ENCODE data around the gene LGALS7. TPM values are rescaled to one million over a fixed set of nuclear protein-coding genes. Genes with fewer than 3 reads are reported as not detected.
"Not testable (repeated sequence)": the region's sequence is repeated elsewhere in the genome, so short reads cannot be mapped to it uniquely, and the experiment has no call there.

The LGALS7 gene
- polyA plus RNA-seq, 1 donor = 0.42 TPM

DNA sequence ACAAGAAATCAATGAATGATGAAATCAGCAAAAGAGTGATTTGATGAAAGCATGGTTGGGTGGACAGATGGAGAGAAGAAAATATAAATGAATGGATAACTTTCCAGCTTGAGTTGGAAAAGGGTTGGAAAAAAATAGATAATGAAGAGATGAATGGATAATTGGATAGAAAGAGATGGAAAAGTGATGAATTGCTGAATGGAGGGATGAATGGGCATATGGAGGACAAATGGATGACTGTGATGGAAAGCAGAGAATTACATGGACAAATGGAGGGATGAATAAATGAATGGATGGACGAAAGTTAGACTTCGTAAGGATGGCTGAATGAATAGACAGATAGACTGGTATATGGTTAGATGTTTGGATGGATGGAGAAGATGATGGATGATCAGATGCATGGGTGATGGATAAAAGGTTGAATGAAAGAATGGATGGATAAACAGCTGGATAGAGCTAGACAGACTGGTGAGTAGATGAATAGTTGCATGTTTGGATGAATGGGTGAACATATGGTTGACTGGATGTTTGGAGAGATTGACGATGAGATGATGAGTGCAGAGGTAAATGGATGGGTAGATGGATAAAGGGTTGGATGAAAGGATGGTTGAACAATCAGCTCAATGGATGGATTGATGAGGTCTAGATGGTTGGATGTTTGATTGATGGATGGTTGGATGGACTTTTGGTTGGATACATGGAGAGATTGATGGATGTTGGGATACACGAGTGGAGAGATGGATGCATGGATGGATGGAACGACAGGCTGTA lies 27.4 kb upstream of the LGALS7 start:
- DNase-seq (ENCODE audit: low read depth) = no peak

DNA sequence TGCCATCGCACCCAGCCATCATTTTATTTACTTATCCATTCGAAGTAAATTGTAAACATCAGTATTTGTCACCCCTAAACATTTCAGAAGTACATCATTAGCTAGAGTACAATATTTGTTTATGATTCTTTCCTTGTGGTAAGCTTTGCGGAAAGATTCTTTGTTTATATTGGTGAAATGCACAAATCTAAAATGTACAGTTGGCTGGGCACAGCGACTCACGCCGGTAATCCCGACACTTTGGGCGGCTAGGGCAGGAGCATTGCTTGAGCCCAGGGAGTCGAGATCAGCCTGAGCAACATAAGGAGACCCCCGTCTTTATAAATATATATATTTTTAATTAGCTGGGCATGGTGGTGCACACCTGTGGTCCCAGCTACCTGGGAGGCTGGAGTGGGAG lies 25.8 kb upstream of the LGALS7 start:
- DNase-seq (ENCODE audit: low read depth) = no peak

DNA sequence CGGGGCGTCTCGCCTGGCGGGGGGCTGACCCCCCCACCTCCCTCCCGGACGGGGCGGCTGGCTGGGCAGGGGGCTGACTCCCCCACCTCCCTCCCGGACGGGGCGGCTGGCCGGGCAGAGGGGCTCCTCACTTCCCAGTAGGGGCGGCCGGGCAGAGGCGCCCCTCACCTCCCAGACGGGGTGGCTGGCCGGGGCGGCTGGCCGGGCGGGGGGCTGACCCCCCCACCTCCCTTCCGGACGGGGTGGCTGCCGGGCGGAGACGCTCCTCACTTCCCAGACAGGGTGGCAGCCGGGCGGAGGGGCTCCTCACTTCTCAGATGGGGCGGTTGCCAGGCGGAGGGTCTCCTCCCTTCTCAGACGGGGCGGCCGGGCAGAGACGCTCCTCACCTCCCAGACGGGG lies 24.5 kb upstream of the LGALS7 start:
- not testable (repeated sequence) for DNase-seq (ENCODE audit: low read depth)

DNA sequence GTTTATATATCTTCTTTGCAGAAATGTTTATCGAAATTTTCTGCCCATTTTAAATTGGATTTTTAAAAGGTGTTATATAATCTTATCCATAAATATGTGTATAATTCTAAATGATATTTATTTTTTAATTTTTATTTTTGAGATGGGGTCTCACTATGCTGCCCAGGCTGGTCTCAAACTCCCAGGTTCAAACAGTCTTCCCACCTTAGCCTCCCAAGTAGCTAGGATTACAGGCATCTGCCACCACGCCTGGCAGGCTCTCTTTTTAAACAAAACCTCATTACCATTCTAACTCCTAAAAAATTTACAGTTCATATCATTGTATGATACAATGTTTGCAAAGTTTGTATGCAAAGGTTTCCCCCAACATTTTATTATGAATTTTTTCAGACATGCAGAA lies 22.8 kb upstream of the LGALS7 start:
- DNase-seq (ENCODE audit: low read depth) = no peak

DNA sequence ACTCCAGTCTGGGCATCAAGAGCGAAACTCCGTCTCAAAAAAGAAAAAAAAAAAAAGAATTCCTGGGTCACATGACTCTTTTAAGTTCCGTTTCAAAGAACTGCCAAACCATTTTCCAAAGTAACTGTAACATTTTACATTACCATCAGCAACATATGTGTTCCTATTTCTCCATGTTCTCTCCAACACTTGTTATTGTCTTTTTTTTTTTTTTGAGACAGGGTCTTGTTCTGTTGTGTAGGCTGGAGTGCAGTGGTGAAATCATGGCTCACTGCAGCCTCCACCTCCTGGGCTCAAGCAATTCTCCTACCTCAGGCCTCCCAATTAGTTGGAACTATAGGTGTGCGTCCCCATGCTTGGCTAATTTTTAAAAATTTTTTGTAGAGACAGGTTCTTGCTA lies 22.2 kb upstream of the LGALS7 start:
- no peak for DNase-seq (ENCODE audit: low read depth)

DNA sequence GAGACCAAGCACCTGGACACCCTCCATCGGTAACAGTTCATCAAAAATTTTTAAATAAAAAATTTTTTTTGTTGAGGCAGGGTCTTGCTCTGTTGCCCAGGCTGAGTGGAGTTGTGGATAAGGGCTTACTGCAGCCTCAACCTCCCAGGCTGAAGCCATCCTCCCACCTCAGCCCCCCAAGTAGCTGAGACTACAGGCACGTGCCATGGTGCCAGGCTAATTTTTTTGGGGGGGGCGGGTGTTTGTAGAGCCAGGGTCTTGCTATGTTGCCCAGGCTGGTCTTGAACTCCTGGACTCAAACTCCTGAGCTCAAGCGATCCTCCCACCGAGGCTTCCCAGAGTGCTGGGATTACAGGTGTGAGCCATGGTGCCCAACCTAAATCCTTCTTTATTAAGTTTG lies 20.4 kb upstream of the LGALS7 start:
- DNase-seq (ENCODE audit: low read depth) = no peak

DNA sequence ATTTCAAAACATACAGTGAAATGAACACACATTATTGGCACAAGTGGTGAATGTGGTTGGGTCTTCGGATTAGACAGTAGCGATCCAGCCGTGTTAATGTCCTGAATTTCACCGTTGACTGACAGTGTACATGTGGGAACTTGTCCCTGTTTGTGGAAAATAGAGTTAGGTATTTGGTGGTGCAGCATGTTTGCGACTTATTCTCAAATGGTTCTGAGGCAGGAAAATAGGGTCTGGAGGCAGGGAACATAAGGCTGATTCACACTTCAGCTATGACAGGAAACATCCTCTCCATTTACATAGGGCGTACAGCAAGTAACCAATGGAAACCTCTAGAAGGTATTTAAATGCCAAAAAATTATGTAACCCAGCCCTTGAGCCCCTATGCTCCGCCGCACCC lies 19.9 kb upstream of the LGALS7 start:
- DNase-seq (ENCODE audit: low read depth) = no peak

DNA sequence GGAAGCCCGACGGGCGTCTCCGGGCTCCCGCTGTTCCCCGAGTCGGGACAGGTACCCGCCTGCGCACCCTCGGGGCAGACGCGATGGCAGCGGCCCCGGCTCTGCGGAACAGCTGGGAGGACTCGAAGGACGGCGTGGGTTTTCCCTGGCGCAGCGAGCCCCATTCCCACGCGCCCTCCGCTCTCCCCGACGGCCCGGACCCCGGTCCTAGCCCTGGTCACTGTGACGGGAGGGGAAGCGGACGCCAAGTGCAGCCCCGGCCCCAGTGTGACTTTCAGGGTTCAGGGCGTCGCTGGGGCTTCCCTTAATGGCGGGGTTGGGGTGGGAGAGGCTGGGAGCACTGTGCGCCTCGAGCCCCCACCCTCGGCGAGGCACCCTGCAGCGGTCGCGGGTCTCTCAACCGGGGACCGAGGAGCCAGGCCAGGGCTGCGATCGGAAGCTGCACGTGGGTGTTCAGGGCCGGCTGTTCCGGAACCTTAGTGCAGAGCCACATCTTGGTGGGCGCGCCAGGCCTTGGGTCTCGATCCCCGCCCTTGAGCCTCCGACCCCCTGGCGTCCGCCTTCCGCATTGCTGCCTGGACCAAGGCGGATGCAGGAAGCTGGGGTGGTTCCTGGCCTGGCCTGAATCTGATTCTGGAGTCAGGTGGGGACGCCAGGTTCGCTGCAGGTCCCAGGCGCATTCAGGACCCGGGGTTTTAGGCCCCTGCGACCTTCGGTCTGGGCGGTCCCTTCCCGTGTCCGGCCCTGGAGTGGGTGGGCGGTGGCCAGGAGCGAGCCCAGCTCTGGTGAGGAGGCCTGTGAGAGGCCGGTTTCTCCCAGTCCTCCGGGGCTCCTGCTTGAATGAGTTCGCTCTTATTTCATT lies 19.2 kb upstream of the LGALS7 start:
- DNase-seq (ENCODE audit: low read depth) = no peak

DNA sequence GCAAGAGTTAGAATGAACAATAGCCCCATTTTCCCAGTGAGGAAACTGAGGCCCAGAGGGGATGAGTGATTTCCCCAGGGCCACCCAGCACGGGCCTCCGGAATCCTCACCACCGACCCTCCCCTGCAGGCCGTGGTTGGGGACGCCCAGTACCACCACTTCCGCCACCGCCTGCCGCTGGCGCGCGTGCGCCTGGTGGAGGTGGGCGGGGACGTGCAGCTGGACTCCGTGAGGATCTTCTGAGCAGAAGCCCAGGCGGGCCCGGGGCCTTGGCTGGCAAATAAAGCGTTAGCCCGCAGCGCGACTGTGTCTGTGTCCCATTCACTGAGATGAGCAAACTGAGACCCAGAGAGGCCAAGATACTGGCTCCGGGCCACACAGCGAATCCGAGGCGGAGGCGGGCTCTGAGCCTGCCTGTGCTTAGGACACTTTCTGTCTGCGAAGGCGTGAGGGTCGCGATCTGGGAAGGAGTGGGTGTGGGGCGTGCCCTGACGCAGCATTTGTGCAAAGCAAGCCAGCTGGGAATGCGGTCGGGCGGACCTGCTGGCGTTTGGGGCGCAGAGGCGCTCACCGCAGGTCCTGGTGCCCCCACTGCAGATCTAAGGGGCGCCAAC lies 18.2 kb upstream of the LGALS7 start:
- DNase-seq (ENCODE audit: low read depth) = not testable (repeated sequence)

DNA sequence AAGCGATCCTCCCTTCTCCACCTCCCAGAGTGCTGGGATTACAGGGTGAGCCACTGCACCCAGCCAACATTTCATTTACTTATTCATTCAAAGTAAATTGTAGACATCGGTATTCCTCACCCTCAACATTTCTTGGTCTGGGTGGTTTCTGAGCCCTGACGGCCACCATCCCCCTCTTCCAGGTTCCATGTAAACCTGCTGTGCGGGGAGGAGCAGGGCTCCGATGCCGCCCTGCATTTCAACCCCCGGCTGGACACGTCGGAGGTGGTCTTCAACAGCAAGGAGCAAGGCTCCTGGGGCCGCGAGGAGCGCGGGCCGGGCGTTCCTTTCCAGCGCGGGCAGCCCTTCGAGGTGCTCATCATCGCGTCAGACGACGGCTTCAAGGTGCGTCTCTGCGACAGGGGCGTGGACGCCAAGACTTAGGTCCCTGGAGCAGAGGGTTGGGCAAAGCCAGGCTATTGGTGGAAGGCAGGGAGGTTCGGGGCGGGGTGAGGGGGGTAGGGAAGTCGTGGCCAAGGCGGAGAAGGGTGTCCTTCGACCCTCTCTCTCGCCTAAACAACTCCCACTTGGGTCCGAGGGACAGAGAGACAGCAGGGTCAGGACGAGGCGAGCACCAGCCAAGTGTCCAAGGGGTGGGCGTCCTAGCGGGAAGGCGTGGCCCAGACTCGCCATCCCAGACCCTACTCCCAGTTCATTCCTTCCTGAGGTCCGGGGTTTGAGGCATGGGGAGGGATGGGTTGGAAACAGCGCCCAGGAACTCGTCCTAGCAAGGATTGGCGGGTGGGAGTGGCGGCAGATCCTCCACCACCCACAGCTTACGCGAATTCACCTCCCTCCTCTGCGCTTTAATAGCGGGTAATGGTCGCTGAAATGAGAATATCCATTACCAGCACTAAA lies 17.4 kb upstream of the LGALS7 start:
- not testable (repeated sequence) for DNase-seq (ENCODE audit: low read depth)

DNA sequence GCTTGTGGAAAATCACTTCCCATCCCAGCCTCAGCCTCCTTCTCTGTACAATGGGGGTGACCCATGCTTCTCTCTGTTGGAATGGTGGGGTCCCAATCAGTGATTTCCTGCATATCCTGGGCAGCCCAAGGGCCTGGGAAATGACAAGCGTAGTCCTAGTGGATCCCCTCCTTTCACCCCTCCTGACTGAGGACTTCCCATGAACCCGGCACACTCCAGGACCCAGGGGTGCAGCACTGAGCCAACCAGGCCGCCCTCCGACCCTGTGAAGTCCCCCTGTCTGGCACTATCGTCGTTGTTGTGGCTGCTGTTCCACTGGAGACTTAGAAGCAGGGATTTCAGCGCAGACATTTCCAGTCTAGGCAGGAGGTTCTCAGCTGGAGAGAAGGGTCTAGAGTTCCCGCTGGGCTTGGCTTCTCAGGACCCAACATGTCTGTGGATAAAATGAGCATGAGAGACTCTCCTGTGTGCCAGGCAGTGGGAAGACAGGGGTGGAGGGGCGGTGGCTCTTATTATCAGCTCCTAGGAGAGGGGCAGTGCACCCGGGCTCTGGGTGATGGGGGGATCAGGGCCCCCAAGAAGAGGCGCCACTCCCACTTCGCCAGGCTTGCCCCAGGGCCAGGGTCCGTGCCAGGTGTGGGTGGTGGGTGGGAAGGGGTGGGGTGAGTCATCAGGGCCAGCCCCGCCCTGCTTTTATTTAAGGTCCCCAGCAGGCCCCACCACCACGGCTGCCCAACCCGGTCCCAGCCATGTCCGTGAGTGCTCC lies 15.3 kb upstream of the LGALS7 start, which contains the start of gene LGALS7B:
TSS of gene LGALS7B (plus strand) at position 723 of the 766 bp plus-strand sequence. CDS start at position 750, 27 bp downstream.
- DNase-seq (ENCODE audit: low read depth) = no peak

DNA sequence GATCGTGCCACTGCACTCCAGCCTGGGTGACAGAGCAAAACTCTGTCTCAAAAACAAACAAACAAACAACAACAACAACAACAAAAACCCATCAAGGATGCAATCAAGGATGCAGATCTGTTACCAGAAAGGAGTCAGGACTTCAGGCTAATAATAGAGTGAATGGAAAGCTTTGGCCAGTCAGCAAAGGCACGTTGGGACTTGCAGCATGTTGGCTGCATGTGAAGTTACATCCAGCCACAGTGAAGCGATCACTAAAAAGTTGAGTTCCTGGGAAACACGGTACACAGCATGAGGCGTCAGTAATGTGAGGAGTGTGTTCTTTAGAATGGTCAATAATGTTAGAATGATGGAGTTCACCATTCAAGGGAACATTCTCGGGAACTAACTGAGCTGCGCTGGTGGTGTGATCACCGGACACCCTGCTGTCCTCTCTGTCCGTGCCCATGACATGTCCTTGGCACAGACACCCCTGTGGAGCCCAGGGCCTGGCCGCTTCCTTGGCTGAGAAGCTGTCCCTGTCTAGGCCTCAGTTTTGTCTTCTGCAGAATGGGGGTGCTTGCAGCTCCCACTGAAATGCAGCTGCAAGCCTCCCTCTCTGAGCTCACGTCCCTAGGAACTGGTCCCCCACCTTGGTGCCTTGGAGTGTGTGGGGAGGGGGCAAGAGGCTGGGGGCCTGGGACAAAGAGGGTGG lies 13.4 kb upstream of the LGALS7 start:
- DNase-seq (ENCODE audit: low read depth) = no peak

DNA sequence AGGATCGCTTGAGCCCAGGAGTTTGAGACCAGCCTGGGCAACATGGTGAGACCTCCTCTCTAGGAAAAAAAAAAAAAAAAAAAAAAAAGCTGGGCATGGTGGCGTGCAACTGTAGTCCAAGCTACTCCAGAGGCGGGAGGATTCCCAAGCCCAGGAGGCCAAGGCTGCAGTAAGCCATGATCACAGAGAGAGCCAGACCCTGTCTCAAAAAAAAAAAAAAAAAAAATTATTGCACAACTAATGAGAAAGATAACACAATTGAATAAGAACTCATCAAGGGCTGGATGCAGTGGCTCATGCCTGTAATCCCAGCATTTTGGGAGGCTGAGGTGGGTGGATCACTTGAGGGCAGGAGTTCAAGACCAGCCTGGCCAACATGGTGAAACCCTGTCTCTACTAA lies 12.7 kb upstream of the LGALS7 start:
- not testable (repeated sequence) for DNase-seq (ENCODE audit: low read depth)

DNA sequence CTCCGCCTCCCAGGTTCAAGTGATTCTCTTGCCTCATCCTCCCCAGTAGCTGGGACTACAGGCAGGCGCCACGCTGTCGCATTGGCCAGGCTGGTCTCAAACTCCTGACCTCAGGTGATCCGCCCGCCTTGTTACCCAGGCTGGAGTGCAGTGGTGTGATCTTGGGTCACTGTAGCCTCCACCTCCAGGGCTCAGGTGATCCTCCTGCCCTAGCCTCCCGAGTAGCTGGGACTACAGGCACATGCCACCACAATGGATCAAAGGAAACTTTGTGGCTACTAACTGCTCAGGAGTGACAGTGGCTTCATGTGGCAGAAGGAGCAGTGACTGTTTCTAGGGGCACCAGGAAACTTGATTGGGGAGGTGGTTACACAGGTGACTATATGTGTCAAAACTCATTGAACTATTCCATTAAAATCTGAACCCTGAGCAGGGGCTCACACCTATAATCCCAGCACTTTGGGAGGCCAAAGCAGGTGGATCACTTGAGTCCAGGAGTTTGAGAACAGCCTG lies 11.9 kb upstream of the LGALS7 start:
- DNase-seq (ENCODE audit: low read depth) = no peak

DNA sequence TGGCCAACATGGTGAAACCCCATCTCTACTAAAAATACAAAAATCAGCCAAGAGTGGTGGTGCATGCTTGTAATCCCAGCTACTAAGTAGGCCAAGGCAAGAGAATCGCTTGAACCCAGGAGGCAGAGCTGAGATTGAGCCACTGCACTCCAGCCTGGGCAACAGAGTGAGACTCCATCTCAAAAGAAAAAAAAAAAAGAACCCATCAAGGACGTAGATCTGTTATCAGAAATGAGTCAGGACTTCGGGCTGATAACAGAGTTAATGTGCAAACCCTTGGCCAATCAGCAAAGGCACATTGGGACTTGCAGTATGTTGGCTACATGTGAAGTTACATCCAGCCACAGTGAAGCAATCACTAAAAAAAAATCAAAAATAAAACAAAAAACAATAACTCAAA lies 10.9 kb upstream of the LGALS7 start:
- no peak for DNase-seq (ENCODE audit: low read depth)

DNA sequence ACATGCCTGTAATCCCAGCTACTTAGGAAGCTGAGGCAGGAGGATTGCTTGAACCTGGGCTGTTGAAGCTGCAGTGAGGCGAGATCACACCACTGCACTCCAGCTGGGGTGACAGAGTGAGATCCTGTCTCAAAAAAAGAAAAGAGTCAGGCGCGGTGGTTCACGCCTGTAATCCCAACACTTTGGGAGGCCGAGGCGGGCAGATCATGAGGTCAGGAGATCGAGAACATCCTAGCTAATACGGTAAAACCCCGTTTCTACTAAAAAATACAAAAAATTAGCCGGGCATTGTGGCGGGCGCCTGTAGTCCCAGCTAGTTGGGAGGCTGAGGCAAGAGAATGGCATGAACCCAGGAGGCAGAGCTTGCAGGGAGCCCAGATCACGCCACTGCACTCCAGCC lies 8.9 kb upstream of the LGALS7 start:
- not testable (repeated sequence) for DNase-seq (ENCODE audit: low read depth)

DNA sequence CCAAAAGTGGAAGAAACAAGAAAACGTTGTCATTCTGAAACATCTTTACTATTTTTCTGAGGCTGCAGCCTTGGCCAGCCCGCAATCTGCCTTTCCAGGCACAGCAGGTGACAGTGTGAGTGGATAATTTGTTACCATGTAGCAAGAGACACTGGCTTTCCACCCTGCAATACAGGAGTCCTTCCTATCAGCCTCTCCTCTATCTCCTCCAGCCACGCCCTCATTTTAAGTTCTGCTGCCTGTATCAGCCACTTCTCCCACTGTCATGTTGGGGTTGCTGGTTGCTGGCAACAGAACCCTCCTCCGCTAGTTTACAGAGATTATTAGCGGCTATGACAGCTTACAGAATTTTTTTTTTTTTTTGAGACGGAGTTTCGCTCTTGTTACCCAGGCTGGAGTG lies 7.7 kb upstream of the LGALS7 start:
- no peak for DNase-seq (ENCODE audit: low read depth)

DNA sequence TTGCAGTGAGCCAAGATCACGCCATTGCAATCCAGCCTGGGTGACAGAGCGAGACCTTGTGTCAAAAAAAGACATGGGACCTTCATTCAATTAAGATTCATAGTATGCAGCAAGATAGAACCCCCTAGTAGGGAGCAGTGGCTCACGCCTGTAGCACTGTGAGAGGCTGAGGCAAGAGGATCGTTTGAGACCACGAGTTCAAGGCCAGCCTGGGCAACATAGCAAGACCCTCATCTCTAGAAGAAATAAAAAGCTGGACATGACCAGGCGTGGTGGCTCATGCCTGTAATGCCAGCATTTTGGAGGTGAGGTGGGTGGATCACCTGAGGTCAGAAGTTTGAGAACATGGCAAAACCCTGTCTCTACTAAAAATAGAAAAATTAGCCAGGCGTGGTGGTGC lies 7.1 kb upstream of the LGALS7 start:
- DNase-seq (ENCODE audit: low read depth) = no peak

DNA sequence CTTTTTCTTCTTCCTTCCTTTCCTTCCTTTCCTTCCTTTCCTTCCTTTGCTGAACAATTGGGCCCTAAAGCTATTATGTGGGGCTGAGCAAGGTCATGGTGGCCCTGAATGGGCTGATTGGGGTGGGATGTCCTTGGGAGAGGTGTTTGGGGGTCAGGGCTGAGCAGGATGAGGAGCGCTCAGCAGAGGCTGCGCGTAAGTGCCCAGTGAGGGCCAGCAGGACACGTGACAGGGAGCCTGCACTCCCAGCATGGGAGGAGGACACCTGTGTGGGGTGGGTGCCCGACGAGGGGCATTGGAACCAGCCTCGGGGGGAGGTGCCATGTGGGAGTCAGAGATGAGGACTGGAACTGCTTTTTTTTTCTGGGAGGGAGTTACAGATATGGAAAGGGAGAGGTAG lies 5.4 kb upstream of the LGALS7 start:
- DNase-seq (ENCODE audit: low read depth) = no peak
